Gastrocnemius medialis (tissue), 4 donors: Measurements from ENCODE around the gene SYPL2.

Experiments used
- CTCF ChIP-seq, 5 experiments: fragments of 450-650 bp in 3 of 5; fragments of 200-600 bp in 2 of 5; sonication (generic) in 2 of 5; IDR thresholded peaks in 4 of 5; conservative IDR thresholded peaks in 1 of 5; 1 replicate in 4 of 5; 2 replicates in 1 of 5; pipeline ENCODE4 v1.5.1; 2016 to 2019; ENCODE audit warnings: antibody characterized with exemption in 5 of 5, mild to moderate bottlenecking in 3 of 5, moderate library complexity in 3 of 5
- POLR2A ChIP-seq, 2 donors: fragments of 450-650 bp; IDR thresholded peaks; one replicate each; pipeline ENCODE4 v1.6.1; 2017; ENCODE audit warnings: antibody characterized with exemption in 2 of 2, mild to moderate bottlenecking in 2 of 2, moderate library complexity in 2 of 2

- TF ChIP-seq CTCF (IDR thresholded peaks at IDR 0.05 in 4 of 5, conservative IDR thresholded peaks at IDR 0.05 in 1 of 5) (no peak), POLR2A (IDR thresholded peaks at IDR 0.05) (no peak)
Observed at GRCh38 chr1:109500941-109501381, 34.6 kb downstream of the SYPL2 start.
